Right renal pelvis (tissue), 4 donors: ENCODE results near the gene NAA80. TPM values are rescaled to one million over a fixed set of nuclear protein-coding genes. Genes with fewer than 3 reads are reported as not detected.

Experiments
- DNase-seq, 4 donors: peaks; one replicate each; pipeline ENCODE4 v3.0.0-alpha.2; 2013; ENCODE audit warnings: low read depth in 4 of 4, low spot score in 3 of 4, missing footprints in 1 of 4
- polyA plus RNA-seq, 4 donors: library from polyadenylated mRNA; unstranded; fragments of 120-200 nt; gene quantifications; one replicate each; pipeline ENCODE4 v1.2.1, GENCODE V29; 2013; ENCODE audit not compliant: insufficient read length in 4 of 4

Gene NAA80
- polyA plus RNA-seq, 4 donors: 8.6 to 10.5 (median 9.9) TPM

DNA sequence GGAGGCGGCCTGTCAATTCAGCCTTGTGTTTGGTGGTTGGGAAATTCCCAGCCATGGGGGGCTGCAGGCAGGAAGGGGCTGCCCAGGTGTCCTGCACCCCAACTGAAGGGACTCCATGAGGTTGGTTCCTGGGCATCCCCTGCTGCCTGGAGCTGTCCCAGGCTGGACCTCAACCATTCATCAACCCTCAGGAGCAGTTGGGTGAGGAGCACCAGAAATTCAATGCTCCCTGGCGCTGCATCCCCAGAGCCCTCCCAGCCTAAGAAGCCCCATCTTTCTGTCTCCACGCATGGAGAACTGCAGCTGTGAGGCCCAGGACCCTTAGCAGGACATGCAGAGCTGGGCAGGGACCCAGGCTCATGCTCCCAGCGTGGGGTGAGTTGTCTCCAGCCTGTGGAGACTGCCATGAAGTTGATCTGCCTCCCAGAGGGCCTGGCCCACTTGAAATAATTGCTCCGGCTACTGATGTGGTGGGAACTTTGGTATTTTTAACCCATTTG is 38.2 kb downstream of the NAA80 start:
- DNase-seq: no peak

DNA sequence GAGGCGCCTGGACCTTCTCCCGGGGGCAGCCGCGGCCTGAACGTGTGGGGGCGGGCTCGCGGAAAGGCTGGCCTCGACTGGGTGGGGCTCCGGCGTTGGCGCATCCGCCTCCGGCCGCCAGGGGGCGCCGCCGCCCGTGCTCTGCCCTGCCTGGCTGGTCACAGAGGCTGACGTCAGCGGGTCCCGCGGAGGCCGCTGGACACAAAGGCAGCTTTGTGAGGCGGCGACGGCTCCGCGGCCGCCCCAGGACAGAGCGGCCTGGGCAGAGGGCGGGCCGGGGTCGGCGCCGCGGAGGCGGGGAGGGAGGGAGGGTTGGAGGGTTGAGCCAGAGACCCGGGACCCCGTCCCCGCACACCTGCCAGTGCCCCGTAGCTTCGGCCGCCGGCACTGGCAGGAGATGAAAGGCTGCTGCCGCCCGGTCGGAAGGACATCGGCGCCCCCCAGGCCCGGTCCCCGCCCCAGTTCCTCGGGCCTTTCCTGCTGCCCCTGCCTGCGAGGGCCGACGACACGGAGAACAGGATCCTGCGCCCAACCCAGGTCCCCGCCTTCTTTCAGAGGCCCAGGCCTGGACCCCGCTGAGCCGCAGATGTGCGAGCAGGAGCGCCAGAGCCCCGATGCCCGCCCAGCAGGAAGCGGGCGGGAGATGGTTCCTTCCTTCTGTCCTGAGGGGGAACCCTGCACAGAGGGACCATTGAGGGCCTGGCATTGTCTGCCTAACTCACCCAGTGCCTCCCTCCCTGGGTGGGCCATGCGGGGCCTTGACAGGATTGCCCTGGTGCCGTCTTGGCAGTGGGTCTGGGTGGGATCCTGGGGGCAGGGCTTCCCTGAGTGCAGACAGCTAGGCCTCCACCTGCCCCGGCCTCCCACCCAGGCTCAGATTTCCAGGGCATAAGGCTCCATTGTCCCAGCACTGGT is 38.9 kb downstream of the NAA80 start:
- DNase-seq: peak; percentile 87 to 96 (median 90)

DNA sequence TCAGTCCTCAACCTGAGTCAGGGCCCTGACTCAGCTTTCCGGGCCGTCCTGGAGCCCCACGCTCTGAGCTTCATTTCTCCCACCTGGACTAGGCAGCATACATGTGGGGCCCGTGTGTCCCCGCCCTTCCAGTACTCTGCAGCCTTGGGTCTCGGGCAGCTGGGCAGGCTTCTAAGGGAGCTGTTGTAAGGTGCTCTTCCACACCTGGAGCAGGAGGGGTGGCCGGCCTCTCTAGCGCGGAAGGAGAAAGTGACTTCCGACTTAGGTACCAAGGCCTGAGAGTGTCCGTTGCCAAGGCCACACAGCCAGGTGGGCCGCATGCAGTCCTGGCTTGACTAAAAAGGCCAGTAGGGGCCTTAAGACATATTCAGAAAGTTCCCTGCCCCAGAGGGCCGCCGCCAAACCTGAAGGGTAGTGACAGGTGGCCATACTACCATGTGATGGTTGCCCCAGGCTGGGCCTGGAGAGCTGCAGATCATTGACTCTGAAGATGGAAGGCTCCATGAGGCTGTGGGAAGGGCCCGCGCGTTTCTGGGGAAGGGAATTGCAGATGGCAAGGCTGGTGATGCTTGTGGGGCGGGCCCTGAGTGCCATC is 39.7 kb downstream of the NAA80 start:
- no peak for DNase-seq

DNA sequence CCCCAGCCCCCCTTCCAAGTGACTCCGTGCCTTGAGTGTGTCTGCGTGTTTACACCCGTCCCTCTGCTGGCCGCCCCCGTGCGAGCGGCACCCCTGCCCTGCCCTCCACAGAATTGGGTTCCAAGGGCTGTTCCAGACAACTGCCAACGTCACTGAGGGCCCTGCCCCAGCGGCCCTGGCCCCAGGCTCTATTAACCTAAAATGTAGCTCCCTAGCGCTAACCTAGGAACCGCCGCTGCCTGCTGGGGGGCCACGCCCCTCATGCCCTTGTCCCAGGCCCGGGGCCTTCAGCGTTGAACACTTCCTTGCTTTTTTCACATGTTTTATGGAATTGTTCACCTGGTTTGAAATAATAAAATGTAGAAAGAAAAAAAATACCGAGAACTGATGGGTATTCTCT is 40.2 kb downstream of the NAA80 start:
- no peak for DNase-seq

DNA sequence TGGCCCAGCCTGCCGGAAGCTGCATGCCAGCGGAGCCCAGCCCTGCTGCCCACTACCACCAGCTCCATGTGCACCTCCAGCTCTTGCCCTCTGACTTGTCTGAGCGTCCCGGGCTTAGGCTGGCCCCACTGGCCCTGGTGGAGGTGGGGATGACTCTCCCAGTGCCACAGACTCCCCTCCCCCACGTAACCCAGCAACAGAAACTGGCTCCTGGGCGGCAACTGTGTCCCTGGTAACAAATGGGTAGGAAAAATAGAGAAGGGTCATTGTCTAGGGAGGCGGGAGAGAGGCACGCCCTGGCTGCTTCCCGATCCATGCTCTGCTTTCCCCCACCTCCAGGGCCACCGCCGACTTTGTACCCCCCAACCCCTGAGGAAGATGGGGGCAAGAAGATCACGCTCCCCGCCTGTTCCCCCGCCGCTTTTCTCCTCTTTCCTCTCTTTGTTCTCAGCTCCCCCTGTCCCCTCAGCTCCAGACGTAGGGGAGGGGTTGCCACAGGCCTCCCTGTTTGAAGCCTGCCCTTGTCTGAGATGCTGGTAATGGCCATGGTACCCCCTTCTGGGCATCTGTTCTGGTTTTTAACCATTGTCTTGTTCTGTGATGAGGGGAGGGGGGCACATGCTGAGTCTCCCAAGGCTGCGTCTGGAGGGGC is 41.0 kb downstream of the NAA80 start:
- DNase-seq: no peak

DNA sequence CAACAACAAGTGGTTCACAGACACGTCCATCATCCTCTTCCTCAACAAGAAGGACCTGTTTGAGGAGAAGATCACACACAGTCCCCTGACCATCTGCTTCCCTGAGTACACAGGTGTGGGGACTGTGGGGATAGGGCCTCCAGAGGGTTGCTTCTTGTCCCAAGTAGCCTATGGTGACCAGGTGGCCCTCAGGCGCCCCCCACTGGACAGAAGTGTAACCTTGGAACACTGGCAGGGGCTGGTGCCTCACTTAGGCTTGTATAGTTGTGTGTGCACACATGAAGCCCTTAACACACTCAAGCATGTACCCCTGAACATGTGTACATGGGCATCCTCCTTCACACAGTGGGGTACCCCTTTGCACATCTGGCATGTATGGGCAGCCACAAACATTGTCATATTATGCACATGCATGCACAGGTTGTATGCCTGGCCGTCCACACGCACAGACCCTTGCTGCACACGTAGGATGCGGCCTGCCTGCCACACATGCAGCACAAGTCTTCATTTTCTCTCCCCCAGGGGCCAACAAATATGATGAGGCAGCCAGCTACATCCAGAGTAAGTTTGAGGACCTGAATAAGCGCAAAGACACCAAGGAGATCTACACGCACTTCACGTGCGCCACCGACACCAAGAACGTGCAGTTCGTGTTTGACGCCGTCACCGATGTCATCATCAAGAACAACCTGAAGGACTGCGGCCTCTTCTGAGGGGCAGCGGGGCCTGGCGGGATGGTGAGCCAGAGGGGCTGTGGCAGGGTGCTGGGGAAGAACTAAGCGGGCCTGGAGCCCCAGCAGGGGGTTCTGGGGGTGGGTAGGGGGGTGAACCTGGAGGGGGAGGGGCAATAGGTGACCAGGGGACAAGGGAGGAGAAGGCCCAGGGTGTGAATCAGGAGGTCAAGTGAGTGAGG is 42.0 kb downstream of the NAA80 start:
- no peak for DNase-seq

DNA sequence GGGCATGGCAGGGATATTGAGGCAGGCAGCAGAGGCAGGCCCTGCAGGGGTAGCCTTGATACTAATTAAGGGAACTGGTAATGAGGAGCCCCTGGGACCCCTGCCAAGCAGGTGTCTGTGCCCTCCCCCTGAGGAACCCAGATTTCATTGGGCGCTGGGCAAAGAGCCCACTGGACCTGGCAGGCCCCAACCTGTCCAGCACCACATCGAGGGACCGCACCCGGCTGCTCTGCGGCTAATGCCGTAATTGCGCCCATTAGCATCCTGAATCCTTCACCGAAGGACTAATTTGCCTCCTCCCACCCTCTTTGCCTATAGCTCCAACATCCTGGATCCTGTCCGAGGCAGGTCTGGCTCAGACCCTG is 44.0 kb downstream of the NAA80 start:
- no peak for DNase-seq

DNA sequence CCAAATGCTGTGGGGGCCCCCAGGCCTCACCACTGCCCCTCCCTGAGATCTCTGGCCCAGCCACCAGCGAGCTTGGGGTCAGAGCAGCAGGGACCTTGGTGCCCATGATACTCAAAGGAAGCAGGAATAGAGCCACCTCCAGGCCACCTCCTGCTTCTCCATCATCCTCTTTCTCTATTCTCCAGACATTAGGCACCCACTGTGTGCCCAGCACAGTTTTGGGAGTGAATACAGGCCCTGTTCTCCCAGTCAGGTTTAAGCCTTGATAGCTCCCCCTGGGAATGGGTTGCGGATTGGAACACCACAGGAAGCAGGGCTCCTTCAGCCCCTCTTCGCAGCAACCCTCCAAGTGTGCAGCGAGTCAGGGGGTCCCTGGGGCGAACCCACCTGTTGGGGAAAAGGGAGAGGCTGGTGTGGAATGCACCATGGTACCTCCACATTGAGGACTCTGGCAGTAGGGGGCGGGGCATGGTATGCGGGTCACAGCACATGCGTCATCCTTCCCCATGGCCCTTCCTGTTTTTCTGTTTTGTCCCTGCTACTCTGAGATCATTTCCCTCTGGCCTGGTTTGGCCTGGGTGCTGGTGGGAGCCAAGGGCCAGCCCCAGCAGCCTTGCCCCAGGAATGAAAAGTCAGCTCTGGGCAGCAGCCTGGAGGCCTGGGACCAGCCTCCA is 44.5 kb downstream of the NAA80 start:
- no peak for DNase-seq

DNA sequence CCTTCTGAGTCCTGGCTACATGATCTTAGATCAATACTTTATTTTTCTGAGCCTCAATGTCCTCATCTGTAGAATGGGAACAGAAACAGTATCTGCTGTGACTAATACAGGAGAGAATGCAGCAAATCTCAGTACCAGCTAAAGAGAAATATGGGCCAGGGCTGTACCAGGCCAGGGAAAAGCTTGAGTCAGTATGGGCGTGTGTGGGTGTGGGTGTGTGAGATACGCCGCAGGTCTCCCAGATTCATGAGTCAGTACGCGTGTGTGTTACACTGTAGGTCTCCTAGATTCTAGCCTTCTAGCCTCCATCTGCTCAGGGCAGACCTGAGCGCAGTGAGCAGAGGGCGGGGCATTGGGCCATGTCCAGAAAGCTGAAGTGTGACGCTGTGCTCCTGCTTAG is 48.0 kb downstream of the NAA80 start:
- no peak for DNase-seq

DNA sequence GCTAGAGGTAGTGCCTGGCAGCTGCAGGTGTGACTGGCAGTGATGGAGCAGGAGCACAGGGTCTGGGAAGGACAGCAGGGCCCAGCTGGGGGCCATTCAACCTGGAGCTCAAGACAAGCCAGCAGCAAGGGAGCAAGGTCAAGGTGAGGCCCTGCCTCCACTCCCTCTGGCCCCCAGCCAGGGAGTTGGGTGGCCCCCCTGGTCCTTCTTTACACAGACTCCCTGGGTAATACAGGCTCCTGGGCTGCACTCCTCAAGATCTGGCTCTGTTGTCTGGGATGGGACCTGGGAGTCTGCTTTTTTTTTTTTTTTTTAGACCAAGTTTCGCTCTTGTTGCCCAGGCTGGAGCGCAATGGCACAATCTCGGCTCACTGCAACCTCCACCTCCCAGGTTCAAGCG is 48.7 kb downstream of the NAA80 start:
- no peak for DNase-seq

DNA sequence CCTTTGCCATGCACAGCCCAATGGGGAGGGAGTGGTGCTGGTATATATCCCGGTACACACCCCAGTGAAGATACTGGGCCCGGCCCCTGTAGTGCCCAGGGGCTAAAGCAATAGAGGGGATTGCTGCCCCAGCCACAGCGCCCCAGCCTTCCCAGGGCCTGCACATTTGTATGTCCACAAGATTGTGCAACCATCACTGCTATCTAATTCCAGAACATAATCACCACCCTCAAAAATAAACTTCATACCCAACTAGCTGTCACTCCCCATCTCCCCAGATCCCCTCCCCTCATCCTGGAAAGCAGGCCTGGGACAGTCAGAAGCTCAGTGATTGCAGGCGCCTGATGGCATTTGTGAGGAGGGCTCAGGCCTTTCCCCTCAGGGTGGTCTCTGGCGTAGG is 49.7 kb downstream of the NAA80 start:
- DNase-seq: no peak

DNA sequence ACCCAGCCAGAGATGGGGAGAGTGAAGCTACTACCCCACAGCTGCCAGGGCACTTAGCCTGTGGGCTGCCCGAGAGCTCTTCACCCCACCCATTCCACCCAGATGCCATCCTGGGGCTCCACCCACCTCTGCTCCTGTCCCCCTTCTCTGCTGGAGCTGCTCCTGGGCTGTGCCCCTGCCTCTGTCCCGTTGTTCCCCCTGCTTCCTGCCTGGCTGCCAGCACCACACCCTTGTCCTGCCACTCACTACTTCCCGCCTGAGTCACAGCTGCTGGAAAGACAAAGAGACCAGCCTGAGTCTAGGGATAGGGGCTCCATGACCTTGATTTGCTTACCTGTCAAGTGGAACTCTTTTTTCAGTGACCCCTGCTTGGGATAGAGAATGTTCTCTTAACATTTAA is 50.8 kb downstream of the NAA80 start:
- no peak for DNase-seq

DNA sequence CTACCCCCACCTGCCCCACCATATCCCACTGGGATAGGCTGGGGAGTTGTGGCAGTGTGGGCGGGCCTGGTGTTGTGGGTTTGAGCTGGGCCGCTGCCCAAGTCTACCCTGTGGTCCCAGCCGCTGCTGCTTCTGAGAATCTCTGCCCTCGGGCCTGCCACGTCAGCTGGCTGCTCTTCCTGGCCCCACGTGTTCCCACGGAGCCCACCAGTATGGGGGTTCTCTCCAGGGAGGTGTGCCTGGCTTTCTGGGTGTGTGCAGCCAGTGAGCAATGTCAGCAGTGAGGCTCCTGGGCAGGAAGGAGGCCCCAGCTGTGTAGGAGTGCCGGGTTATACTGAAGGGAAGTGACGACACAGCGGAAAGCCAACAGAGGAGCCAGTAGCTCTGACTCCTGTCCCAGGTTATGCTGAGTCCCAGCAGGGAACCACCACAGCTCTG is 52.7 kb downstream of the NAA80 start:
- DNase-seq: no peak

Other genes starting within 250 kb of the NAA80 start
- 100 to 1,000 TPM; 231 to 273 (median 235) TPM for gene RBM5, start 210.5 kb downstream of the NAA80 start, polyA plus RNA-seq
- gene SEMA3F, start 144.1 kb downstream of the NAA80 start, polyA plus RNA-seq: 10 to 100 TPM; 75.1 to 81.1 (median 78.5) TPM
- under 1 TPM in 2 of 4 donors, not detected in 2; 0.03 to 0.10 TPM for gene GNAT1, start 107.8 kb downstream of the NAA80 start, polyA plus RNA-seq
- 1 to 10 TPM; 5.0 to 9.6 (median 6.6) TPM for gene SLC38A3, start 94.1 kb downstream of the NAA80 start, polyA plus RNA-seq
- 100 to 1,000 TPM; 203 to 219 (median 207) TPM for gene GNAI2, start 63.2 kb downstream of the NAA80 start, polyA plus RNA-seq
- 100 to 1,000 TPM in 1 of 4 donors, 10 to 100 TPM in 3; 86.9 to 125 (median 92.2) TPM for gene SEMA3B, start 30.3 kb downstream of the NAA80 start, polyA plus RNA-seq
- gene LSMEM2, start 20.3 kb downstream of the NAA80 start, polyA plus RNA-seq: under 1 TPM; 0.51 to 0.75 (median 0.66) TPM
- 10 to 100 TPM; 39.6 to 50.5 (median 45.0) TPM for gene IFRD2, start 7.0 kb downstream of the NAA80 start, polyA plus RNA-seq
- 1 to 10 TPM; 3.1 to 3.8 (median 3.1) TPM for gene HYAL3, start within 50 bp of the NAA80 start, polyA plus RNA-seq
- 1 to 10 TPM; 6.2 to 8.0 (median 6.8) TPM for gene HYAL1, start 4.2 kb upstream of the NAA80 start, polyA plus RNA-seq
- 10 to 100 TPM; 62.8 to 92.9 (median 75.5) TPM for gene HYAL2, start 23.3 kb upstream of the NAA80 start, polyA plus RNA-seq
- 10 to 100 TPM; 24.6 to 29.7 (median 27.7) TPM for gene TUSC2, start 28.8 kb upstream of the NAA80 start, polyA plus RNA-seq
- gene RASSF1, start 41.4 kb upstream of the NAA80 start, polyA plus RNA-seq: 10 to 100 TPM; 17.5 to 22.8 (median 17.8) TPM
- 1 to 10 TPM; 3.6 to 4.7 (median 3.8) TPM for gene ZMYND10, start 46.3 kb upstream of the NAA80 start, polyA plus RNA-seq
- 10 to 100 TPM; 30.3 to 36.9 (median 32.6) TPM for gene NPRL2, start 51.4 kb upstream of the NAA80 start, polyA plus RNA-seq
- 10 to 100 TPM; 11.9 to 18.3 (median 15.3) TPM for gene CYB561D2, start 51.5 kb upstream of the NAA80 start, polyA plus RNA-seq
- gene TMEM115, start 60.1 kb upstream of the NAA80 start, polyA plus RNA-seq: 10 to 100 TPM; 37.8 to 49.5 (median 38.7) TPM
- 10 to 100 TPM; 14.9 to 18.1 (median 15.2) TPM for gene CACNA2D2, start 204.2 kb upstream of the NAA80 start, polyA plus RNA-seq